ENCODE results near the gene DPP4.
"Not testable (repeated sequence)": the region's sequence is repeated elsewhere in the genome, so short reads cannot be mapped to it uniquely, and the experiment has no call there.

Gene DPP4

DNA sequence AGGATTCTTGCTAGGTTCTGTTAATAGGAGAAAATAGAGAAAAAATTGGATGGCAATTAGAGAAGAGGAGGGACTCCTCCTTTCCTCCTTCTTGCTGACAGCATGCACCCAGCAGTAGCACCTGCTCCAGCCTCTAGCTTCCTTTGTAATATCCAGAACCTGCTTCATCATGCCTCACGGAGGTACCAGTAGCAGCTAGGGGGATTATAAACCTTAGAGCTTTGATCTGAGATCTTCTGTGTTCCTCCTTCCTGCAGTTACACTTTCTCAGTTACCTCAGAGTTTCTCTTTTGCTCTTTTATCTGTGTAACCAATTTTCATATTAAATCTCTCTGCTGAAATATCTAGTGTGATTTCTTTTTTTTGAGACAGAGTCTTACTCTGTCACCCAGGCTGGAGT is 16.6 kb downstream of the DPP4 start:
- DNase-seq (ENCODE audit: low read depth) = no peak

DNA sequence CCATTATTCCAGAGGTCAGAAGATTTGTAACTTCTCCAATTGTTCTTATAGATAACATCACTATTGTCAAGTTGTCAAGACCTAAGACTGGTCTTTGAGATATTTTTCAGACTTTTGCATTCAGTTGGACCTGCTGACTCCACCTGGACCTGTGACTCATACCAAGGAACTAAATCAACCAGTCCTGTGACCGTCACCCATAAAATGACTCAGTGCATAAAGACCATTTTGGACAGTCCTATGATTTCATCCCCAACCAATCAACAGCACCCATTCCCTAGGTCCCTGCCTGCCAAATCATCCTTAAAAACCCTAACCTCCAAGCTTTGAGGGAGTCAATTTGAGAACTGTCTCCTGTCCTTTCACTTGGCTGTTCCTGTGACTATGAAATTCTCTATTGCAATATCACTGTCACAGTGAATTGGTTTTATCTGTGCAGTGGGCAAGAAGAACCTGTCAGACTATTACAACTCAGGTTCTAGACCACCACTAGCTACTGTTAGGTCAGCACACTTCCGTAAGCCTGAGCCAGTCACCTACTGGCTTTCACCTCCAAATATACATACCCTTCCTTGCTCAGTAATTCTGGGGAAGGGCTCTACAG is 17.1 kb downstream of the DPP4 start:
- no peak for DNase-seq (ENCODE audit: low read depth)

DNA sequence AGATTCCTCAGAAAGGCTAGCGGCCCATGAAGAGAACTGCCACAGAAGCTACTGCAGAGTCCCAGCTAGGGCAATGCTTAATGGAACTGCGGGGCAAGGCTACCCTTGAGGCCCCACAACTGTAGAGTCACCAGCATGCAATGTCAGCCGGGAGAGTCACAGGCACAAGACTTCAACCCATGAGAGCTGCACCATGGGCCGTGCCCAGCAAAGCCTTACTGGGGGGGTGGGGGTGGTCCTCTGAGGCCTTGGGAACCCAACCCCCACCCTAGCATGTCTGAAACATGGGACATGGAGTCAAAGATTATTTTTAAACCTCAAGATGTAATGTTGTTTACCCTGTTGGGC is 20.2 kb downstream of the DPP4 start:
- DNase-seq (ENCODE audit: low read depth) = no peak

DNA sequence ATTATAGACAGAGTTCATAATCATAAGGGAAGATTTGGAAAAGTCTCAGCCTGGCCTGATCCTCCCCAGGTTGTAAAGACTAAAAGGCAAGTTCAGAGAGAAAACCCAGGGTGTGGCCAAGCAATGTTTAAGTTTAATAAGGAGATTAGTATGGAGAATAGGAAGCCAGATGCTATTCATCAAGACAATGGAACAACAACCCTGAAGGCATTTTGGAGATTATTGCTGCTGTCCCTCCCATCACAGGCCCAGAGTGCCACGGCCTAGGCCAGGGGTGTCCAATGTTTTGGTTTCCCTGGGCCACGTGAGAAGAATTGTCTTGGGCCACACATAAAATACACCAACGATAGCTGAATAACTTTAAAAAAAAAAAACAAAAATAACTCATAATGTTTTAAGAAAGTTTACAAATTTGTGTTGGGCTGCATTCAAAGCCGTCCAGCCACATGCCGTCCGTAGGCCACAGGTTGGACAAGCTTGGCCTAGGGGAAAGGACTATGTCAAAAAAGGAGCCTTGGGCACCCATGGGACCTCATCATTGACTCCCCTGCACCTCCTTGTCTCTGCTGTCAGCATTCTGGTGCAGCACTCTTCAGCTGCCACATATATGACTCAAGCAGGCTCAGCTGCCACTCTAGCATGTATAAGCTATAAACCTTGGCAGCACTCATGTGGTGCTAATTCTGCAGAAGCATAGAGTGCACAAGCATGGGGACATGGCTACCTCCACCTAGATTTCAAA is 20.8 kb downstream of the DPP4 start:
- no peak for DNase-seq (ENCODE audit: low read depth)

DNA sequence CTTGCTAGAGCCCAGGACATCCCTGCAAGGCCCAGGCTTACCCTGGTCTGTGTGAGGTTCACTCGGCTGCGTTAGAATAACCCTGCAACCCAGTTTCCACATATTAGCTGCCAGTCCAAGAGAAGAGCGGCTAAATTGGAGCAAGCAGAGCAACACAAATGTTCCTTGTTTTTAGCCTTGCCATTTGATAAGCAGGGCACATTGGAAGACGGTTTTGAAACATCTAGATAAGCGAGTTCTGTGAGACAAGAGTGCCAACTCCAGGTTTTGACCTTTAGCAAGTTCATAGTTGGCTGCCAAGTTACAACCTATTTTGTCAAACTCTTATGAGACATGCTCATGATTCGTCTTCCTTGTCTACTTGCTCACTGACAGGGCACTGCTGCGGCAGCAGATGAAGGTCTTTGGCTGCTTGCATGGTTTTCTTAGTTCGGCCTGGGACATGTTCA is 23.5 kb downstream of the DPP4 start:
- no peak for DNase-seq (ENCODE audit: low read depth)

DNA sequence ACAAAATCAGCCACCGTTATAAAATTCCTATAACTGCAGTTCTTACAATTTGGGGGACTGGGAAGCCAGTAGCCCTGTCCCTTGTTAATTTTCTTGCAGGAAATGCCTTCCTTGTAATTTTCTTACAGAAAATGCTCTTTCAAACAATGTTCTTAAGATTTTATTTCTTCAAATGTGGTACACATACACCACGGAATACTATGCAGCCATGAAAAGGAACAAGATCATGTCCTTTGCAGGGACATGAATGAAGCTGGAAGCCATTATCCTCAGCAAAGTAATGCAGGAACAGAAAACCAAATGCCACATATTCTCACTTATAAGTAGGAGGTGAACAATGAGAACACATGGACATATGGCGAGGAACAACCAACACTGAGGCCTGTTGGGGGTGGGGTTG is 24.9 kb downstream of the DPP4 start:
- DNase-seq (ENCODE audit: low read depth) = not testable (repeated sequence)

DNA sequence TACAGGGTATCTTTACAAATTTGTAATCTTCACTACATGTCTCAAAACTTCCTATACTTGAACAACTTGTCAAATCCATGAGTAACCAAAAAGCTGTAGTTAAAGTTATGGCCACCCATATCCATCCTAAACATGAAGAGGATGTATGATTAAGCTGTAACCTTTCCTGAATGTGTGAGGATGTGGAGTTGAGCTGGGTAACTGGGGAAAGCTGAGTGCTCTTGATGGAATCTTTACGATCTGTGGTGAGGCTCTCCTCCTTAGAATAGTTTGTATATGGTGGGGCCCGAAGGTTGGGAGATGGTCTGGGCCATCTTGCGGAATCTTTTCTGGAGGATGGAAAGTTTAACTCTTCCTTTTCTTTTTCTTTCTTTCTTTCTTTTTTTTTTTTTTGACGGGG is 29.4 kb downstream of the DPP4 start:
- DNase-seq (ENCODE audit: low read depth) = no peak

DNA sequence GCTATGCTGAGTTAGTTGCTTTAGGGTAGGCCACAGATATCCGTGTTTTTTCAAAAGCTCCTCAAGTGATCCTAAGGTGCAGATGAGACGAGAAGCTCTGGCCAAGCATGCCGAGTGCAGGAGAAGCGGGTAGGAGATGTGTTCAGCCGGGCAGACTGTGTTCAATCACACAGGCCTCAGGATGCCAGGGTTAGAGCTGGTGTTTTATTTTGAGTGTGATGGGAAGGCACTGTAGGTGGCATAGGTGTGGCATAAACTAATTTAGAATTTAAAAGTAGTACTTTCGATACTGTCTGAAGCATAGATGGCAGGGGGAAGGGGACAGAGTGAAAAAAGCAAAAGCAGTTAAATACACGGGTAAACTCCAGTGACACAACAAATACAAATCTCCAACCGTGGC is 30.9 kb downstream of the DPP4 start:
- no peak for DNase-seq (ENCODE audit: low read depth)

DNA sequence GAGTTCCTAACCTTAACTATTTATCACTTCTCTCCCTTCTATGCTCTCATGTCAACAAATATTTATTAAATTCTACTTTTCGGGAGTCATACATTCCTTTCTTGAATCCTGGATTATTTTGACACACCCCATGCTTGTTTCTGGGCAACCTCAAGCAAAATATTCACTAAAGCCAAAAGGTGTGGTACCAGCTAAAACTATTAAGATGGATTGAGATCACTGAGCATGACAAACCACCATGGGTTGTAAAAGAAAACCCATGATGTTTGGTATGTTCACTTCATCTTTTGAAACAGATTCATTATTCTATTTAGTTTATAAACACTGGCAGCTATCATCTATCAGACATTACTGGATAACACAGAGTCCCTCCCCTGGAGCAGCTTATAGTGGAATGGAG is 32.5 kb downstream of the DPP4 start:
- DNase-seq (ENCODE audit: low read depth) = no peak

DNA sequence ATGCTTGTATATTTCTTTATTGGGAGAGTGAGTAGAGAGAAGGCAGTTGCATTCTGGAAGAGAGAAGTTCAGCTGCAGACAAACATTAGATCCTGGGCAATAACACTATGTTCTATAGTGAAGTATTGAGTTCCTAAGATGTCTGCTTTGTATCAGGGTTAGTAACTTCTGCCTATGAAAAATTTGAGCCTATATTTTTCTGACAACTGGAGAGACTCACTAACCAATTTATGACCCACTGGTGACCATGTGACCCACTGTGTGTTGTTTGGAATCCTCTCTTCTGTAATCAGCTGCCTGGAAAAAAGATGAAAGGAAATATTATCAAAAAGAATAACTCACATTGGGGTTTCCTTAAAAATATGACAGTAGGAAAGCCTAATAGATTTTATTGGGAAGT is 35.3 kb downstream of the DPP4 start:
- no peak for DNase-seq (ENCODE audit: low read depth)

DNA sequence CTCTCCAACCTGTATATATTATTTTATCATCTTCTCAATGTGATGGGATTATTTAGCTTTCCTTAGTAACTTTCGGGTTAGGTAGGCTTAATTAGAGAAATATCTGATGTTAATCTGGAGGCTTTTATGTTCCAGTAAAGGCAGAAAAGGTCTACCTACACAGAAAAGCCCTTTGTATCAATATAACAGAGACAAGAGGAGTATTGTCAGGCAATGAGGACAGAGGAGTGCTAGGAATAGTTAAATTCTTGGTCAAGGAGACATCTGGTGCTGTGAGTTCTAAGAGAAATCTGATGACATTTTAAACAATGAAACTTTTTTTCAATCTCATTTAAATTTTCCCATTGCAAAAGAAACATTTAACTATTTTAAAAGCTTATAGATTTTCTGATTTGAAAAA is 36.1 kb downstream of the DPP4 start:
- DNase-seq (ENCODE audit: low read depth) = no peak

DNA sequence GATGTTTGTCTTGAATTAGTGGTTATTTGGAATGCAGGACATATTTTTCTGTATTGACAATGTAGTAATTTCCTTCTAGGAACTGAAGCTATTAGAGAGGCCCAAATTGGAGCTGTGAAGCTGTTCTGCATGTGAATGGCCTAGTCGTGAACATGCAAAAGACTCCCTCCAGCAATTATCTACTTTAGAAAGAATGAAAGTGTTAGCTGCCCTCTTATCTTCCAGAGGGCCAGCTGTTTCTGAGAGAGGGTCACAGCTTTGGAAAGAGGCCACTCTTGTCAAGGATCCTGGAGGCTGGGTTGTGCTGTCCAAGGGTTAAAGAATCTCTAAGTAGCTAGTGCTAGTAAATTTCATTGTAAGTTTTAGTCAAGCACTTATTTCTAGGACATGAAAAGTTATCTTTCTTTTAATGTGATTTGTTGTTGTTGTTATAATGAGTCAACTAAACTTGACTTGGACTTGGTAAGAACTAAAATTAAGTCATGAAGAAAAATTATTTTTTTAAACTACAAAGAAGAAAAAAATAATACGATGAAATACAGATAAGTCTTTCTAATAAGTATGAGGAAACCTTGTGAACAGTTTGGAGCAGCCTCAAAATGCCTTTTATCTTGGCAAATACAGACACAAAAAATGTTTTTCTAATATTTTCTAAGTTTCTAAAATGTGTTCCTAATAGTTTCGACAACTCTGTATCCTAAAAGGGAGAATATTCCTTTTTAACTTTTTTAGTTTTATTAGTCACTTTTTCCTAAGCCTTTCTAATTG is 36.8 kb downstream of the DPP4 start:
- DNase-seq (ENCODE audit: low read depth) = no peak

DNA sequence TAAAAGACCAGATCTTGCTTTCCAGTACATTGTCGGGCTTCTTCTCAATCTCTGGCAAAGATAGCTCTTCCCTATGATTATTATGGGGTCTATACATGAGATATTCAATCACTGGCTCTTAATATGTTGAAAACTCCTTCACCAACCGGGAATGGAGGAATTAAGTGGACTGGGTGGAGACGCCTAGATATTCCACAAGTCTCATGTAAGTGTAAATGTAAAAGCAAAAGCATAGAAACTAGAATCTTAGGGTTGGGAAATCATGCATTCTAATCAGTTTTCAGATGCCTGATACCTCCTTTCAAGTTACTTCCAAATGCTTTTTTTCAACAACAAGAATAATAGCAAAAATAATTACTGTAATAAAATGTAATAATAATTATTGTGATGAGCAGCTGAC is 38.0 kb downstream of the DPP4 start:
- no peak for DNase-seq (ENCODE audit: low read depth)

DNA sequence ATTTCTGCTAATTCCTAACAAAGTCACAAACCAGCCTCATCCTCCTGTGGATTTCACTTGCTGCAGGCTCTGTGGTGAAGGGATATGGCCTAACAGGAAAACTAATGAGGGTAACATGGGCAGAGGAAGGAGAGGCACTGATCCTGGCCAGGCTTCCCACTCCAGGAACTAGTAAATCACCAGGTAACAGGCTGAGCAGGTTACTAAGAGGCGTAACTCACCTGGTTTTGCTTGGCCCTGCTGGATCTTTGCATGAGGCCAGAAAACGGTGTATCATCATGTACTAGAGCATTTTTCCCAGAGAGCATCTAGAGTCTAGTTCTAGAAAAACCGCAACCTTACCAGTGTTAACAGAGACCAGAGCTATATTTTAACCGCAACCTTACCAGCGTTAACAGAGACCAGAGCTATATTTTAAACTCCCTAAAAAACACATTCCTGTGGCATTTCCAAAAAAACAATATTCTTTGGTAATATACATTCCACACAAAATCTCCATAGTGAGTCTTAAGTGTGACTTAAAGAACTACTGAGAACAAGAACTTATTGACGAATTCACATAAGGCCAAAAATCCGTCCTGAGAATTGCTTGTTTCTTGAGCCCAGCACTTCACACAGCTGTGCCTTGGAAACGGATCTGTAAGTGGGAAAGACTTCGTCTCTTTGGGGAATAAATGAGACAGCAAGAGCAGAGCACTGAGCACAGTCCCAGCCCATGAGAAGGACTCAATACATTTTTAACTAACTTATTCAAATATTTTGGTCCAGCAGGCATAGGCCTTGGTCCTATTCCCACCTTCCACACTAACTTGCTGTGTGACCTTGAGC is 43.4 kb downstream of the DPP4 start:
- DNase-seq (ENCODE audit: low read depth) = no peak

DNA sequence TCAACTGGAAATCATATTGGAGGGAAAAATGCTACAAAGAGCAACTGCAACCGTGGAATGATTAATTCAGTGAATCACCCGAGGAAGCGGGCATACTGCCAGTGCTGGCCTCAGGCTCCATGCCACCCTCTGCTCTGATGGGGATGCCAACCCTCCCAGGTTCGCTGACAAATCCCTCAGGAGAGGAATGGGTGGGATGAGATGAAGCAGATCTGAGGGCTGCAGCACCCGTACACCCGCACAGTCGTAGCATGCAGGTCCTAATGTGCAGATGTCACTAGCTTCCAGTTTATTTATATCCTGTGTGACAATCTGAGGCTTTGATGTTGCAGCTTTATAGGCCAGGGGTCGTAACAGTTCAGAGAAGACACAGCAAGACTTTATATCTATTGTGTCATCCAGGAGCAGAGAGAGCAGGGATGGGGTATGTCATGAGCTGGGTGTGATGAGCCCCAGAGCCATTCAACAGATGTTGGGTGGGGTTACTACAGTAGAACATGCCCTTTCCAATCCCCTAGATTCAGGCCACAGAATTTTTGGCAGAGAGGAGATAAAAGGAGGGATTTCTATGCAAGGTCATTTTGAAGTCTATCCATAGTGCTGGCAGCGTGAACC is 44.6 kb downstream of the DPP4 start:
- DNase-seq (ENCODE audit: low read depth) = no peak

DNA sequence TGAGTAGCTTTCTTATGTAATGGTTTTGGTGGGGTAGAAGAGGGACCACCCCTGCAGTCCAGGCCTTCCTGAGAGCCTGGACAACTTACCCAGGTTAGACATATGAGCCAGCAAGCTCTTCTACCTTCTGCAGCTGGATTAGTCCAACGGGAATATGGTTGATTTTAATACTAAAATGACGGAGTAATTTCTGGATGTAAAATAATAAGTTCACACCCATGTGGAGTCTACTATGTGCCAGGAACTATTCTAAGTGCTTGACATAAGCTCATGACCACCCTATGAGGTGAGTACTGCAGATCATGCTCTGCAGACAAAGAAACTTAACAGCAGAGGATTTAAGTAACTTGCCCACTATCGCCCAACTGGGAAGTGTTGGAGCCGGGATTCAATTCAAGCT is 45.5 kb downstream of the DPP4 start:
- DNase-seq (ENCODE audit: low read depth) = no peak

DNA sequence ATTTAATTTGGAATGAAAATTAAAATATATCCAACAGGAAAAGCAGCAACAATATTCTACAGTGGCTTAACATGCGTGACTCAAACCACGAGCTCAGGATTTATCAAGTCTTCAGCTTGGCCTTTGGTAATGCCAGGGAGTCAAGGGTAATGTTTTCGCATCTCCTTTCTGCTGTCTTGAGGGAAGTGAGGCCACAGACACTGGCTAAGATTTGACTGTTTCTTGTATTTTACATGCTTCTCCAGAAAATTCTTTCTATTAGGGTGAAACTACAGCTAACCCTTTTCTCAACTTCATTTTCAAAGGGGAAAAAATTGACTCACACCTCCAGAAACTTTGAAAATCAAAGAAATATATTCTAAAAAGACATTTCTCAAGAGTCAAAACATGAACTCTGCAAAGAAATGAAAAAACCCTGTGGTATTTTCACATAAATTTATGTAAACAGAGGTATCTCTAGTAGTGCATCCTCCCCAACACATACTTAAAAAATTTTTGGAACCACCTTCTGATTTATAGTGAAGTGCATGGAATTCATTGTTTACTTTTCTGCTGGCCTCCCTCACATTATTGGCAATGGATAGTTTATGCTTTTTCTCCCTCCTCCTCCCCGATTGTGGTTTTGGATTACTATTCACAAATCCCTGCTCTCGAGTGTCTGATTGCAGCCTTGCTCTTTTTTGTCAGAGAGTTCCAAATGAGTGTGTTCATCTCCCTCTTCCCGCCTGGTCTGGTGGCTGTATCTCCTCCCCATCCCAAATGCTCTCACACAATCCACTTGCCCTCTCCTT is 48.7 kb downstream of the DPP4 start:
- DNase-seq (ENCODE audit: low read depth) = no peak

DNA sequence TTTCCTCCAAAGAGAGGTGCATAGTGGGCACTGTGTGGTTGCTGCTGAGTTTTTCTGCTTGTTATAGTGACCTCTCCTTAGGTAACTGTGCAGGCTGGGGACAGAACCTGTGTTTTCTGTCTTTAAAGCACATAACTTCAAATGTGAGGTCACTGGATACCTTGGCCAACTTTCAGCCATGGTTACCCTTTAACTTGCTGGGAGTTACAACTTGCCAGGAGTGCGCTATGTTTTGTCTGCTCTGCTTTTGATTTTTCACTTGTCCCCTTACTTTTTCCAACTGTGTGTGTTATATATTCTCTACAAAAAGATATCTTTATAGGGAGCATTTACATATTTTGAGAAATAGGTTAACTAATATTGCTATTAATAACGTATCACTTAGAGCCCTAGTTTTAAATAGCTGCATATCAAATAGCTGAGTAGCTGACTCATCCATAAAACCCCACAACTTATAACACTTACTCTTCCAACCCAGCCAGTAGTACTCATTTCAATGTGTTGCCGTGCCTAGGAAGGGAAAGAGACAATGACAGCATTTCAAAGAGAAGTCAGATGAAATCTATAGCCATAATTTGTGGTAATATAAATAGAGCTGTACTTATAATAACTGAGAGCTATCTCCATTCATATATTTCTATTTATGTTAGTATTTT is 51.6 kb downstream of the DPP4 start:
- no peak for DNase-seq (ENCODE audit: low read depth)

DNA sequence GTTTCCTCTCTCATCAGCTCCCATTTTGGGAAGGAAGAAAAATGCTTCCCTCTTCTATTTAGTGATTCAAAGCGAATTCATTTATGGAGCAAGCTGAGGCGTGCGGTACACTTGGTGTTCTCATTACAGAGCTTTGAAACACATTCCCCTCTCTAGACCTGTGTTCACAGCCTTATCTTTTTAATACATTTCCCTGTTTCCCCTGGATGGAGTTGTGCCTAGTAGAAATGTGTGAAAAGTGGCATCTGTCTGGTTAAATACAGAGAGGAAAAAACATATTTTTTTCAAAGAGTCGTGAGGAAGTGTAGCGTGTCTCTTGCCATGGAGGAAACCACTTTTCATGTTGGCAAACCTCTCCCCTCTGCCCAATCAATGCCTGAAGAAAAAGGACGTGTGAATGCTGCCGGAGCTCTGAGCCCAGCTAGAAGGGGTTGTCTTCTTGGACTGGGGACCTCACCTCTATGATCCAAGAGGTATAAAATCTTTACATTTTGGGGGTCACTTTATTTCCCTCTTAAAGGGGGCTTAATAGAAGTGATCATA is 52.4 kb downstream of the DPP4 start:
- no peak for DNase-seq (ENCODE audit: low read depth)

DNA sequence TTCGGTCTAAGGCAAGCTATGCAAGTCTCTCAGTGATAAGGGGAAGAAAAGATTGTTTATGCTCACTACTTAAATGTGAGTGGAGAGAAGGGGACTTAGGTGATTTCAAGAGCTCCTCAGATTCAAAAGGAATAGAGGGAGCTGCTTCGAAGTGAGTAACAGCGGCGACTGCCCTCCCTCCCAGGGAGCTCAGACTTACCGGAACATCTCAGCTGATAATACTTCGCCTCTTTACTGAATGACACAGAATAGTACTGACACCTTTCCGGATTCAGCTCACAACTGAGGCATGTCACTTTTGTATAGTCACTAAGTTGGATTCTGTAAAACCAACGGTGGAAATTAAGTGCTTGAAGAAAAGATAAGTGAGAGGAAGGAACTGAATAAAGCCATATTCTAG is 55.5 kb downstream of the DPP4 start:
- DNase-seq (ENCODE audit: low read depth) = no peak

All from T follicular helper cell (primary cell).